Measurements from ENCODE around the gene FSTL4. TPM values are rescaled to one million over a fixed set of nuclear protein-coding genes. Genes with fewer than 3 reads are reported as not detected.
A peak's percentile ranks its signal among the peaks of the same experiment; 100 is the strongest.
"Not testable (repeated sequence)": the region's sequence is repeated elsewhere in the genome, so short reads cannot be mapped to it uniquely, and the experiment has no call there.

Gene FSTL4
- total RNA-seq, 1 donor from 2014 or later, result 0.07 TPM

DNA sequence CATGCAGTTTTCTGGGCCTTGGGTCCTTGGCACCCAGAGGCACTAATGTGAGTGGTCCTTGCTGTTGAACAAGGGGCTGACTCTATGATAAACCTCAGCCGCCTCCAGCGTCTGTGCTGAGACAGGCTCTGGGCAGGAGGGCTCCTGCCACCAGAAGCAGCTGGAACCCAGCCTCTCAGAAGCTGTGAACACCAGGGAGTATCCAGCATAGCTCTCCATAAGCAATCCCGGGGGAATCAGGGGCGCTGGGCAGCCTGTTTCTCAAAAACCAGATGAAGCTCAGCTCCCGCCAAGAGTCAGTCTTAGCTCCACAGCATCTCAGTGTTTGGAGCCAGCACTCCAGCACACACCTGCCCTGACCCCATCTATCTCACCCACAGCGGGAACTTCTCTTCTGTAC is 390.3 kb downstream of the FSTL4 start:
- H3K9me3 Mint-ChIP-seq (ENCODE audit: low read depth), result no peaks in the 10 kb centered on the region
- no peak for TF ChIP-seq CTCF (IDR thresholded peaks at IDR 0.05)
- H3K36me3 Mint-ChIP-seq (ENCODE audit: low read depth), result no peaks in the 10 kb centered on the region
- H3K27me3 Mint-ChIP-seq (ENCODE audit: low read depth), result no peaks in the 10 kb centered on the region
- H3K4me3 Mint-ChIP-seq (ENCODE audit: unreplicated experiment), result no peak overlapping the region
- H3K27ac Mint-ChIP-seq (ENCODE audit: unreplicated experiment), result peak overlapping the region; percentile 2
- no peak for DNase-seq (ENCODE audit: low spot score)
- peaks cover 35% of the 10 kb centered on the region for H3K4me1 Mint-ChIP-seq (ENCODE audit: low read depth)

GRCh38 chr5:133220851-133221674 is 391.3 kb downstream of the FSTL4 start:
- Mint-ChIP-seq H3K27me3 (ENCODE audit: low read depth) (no peaks in the 10 kb centered on the region), H3K4me1 (ENCODE audit: low read depth) (peaks cover 35% of the 10 kb centered on the region), H3K9me3 (ENCODE audit: low read depth) (no peaks in the 10 kb centered on the region), H3K27ac (ENCODE audit: unreplicated experiment) (peak overlapping the region; percentile 88), H3K36me3 (ENCODE audit: low read depth) (no peaks in the 10 kb centered on the region), H3K4me3 (ENCODE audit: unreplicated experiment) (no peak overlapping the region)
- no peak for DNase-seq (ENCODE audit: low spot score)
- no peak for TF ChIP-seq CTCF (IDR thresholded peaks at IDR 0.05)

DNA sequence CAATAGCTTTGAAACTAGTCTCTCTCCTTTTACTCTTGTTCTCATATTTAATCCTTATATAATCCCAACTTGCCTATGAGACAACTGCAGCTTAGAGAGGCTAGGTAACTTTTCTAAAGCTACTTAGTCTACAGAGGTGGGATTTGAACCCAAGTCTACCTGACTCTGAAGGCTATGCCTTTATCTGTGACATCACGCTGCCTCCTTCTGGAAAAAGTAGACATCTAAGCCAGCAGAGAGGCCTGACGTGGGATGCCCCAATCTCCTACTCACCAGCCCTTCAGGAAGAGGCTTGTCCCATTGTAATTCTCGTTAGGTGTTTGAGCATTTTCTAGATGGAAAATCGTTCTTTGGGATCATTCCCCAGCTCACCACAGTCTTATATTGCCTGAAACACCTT is 393.0 kb downstream of the FSTL4 start:
- H3K9me3 Mint-ChIP-seq (ENCODE audit: low read depth), result no peaks in the 10 kb centered on the region
- peaks cover 35% of the 10 kb centered on the region for H3K4me1 Mint-ChIP-seq (ENCODE audit: low read depth)

DNA sequence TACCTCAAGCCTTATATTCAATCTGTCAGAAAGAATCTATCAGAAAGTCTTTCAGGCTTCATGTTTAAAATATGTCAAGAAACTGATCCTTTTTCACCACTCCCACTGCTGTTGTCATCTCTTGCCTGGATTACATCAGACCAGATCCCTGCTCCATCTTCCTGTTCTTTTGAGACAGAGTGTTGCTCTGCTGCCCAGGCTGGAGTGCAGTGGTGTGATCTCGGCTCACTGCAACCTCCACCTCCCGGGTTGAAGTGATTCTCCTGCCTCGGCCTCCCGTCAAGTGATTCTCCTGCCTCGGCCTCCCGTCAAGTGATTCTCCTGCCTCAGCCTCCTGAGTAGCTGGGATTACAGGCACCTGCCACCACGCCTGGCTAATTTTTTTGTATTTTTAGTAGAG is 396.2 kb downstream of the FSTL4 start:
- not testable (repeated sequence) for H3K27ac Mint-ChIP-seq (ENCODE audit: unreplicated experiment); H3K27me3 Mint-ChIP-seq (ENCODE audit: low read depth); H3K9me3 Mint-ChIP-seq (ENCODE audit: low read depth); DNase-seq (ENCODE audit: low spot score); H3K36me3 Mint-ChIP-seq (ENCODE audit: low read depth); H3K4me3 Mint-ChIP-seq (ENCODE audit: unreplicated experiment)
- H3K4me1 Mint-ChIP-seq (ENCODE audit: low read depth), result peaks cover 14% of the 10 kb centered on the region

More for the DNA sequence above, 393.0 kb downstream of the FSTL4 start:
- H3K4me3 Mint-ChIP-seq (ENCODE audit: unreplicated experiment), result no peak overlapping the region
- no peak for TF ChIP-seq CTCF (IDR thresholded peaks at IDR 0.05)
- DNase-seq (ENCODE audit: low spot score), result no peak
- H3K27me3 Mint-ChIP-seq (ENCODE audit: low read depth), result no peaks in the 10 kb centered on the region
- no peaks in the 10 kb centered on the region for H3K36me3 Mint-ChIP-seq (ENCODE audit: low read depth)
- no peak overlapping the region for H3K27ac Mint-ChIP-seq (ENCODE audit: unreplicated experiment)

- no peaks in the 10 kb centered on the region for H3K36me3 Mint-ChIP-seq (ENCODE audit: low read depth)
- no peak for DNase-seq (ENCODE audit: low spot score)
- no peaks in the 10 kb centered on the region for H3K4me1 Mint-ChIP-seq (ENCODE audit: low read depth)
- H3K9me3 Mint-ChIP-seq (ENCODE audit: low read depth), result no peaks in the 10 kb centered on the region
- H3K27ac Mint-ChIP-seq (ENCODE audit: unreplicated experiment), result no peak overlapping the region
- no peak overlapping the region for H3K4me3 Mint-ChIP-seq (ENCODE audit: unreplicated experiment)
- TF ChIP-seq CTCF (IDR thresholded peaks at IDR 0.05), result no peak
- H3K27me3 Mint-ChIP-seq (ENCODE audit: low read depth), result no peaks in the 10 kb centered on the region
Measured at GRCh38 chr5:133214153-133214820, 398.1 kb downstream of the FSTL4 start.
